Cardiac muscle cell (in vitro differentiated cells and primary cell): ENCODE data around the gene CYP2D6. TPM values are rescaled to one million over a fixed set of nuclear protein-coding genes. Genes with fewer than 3 reads are reported as not detected.
"Not testable (repeated sequence)": the region's sequence is repeated elsewhere in the genome, so short reads cannot be mapped to it uniquely, and the experiment has no call there.

ENCODE experiments used
- DNase-seq, 2 donors: peaks; one replicate each; pipeline versions ENCODE4 v3.0.0 to v3.0.0-alpha.2; 2010 to 2017; ENCODE audit warnings: low read depth in 1 of 2, low spot score in 1 of 2
- H3K27ac ChIP-seq: fragments of 200-600 bp; sonication (generic); 2 replicates; pipeline ENCODE4 v1.5.1; 2016
- H3K27me3 ChIP-seq: fragments of 200-600 bp; sonication (generic); 2 replicates; pipeline ENCODE4 v1.6.0; 2016; ENCODE audit warnings: control low read depth
- H3K36me3 ChIP-seq: fragments of 200-600 bp; sonication (generic); 2 replicates; pipeline ENCODE4 v1.5.1; 2016; ENCODE audit warnings: control low read depth
- H3K4me1 ChIP-seq: fragments of 200-600 bp; sonication (generic); 2 replicates; pipeline ENCODE4 v1.8.1; 2017; ENCODE audit warnings: low read depth, mild to moderate bottlenecking, mixed run types
- H3K4me3 ChIP-seq: fragments of 200-600 bp; sonication (generic); 2 replicates; pipeline ENCODE4 v1.5.1; 2016; ENCODE audit warnings: mild to moderate bottlenecking
- H3K9me3 ChIP-seq: fragments of 200-600 bp; sonication (generic); 2 replicates; pipeline ENCODE4 v1.5.1; 2017; ENCODE audit warnings: low read depth, mild to moderate bottlenecking, control low read depth
- polyA plus RNA-seq: library from polyadenylated mRNA; unstranded; fragments of >200 nt; fragmentation: Nextera tagmentation; extraction: Ambion mirVana; gene quantifications from 2 replicates; pipeline ENCODE4 v1.2.1, GENCODE V29; 2016
- total RNA-seq: library from RNA; depleted of rRNA; stranded (reverse); fragments of >200 nt; gene quantifications from 2 replicates; pipeline ENCODE4 v1.2.3, GENCODE V29; 2016
- TF ChIP-seq, protein P1 (sequence below): IDR thresholded peaks from 2 replicates; pipeline ENCODE4 v1.5.1; 2012; ENCODE audit warnings: low read depth, mild to moderate bottlenecking, low read length

The CYP2D6 gene
- total and polyA plus RNA-seq, 2 experiments from 2014 or later: 2.2 to 2.6 TPM

DNA sequence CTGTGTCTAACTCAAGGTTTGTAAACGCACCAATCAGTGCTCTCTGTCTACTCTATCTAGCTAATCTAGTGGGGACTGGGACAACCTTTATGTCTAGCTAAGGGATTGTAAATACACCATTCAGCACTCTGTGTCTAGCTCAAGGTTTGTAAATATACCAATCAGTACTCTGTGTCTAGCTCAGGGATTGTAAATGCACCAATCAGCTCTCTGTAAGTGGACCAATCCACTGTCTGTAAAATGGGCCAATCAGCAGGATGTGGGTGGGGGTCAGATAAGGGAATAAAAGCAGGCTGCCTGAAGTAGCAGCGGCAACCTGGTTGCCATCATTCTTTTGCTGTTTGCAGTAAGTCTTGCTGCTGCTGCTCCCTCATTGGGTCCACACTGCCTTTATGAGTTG is 8.4 kb upstream of the CYP2D6 start:
- Histone ChIP-seq H3K27me3 (no peaks in the 10 kb centered on the region), H3K36me3 (no peaks in the 10 kb centered on the region)
- TF ChIP-seq, protein P1, sequence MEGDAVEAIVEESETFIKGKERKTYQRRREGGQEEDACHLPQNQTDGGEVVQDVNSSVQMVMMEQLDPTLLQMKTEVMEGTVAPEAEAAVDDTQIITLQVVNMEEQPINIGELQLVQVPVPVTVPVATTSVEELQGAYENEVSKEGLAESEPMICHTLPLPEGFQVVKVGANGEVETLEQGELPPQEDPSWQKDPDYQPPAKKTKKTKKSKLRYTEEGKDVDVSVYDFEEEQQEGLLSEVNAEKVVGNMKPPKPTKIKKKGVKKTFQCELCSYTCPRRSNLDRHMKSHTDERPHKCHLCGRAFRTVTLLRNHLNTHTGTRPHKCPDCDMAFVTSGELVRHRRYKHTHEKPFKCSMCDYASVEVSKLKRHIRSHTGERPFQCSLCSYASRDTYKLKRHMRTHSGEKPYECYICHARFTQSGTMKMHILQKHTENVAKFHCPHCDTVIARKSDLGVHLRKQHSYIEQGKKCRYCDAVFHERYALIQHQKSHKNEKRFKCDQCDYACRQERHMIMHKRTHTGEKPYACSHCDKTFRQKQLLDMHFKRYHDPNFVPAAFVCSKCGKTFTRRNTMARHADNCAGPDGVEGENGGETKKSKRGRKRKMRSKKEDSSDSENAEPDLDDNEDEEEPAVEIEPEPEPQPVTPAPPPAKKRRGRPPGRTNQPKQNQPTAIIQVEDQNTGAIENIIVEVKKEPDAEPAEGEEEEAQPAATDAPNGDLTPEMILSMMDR: no peak

DNA sequence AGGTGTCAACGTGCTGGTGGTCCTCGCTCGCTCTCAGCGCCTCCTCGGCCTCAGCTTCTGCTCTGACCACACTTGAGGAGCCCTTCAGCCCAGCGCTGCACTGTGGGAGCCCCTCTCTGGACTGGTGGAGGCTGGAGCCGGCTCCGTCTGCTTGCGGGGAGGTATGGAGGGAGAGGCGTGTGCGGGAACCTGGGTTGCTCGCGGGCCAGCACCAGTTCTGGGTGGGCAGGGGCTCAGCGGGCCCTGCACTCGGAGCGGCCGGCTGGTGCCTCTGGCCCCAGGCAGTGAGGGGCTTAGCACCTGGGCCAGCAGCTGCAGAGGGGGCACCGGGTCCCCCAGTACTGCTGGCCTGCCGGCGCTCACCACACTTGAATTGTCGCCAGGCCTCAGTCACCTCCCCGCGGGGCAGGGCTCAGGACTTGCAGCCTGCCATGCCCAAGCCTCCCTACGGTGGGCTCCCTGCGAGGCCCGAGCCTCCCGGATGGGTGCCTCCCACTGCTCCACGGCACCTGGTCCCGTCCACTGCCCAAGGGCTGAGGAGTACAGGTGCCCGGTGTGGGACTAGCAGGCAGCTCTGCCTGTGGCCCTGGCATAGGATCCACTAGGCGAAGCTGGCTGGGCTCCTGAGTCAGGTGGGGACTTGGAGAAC is 7.6 kb upstream of the CYP2D6 start:
- TF ChIP-seq, protein P1: no peak
- Histone ChIP-seq H3K36me3 (no peaks in the 10 kb centered on the region), H3K4me3 (no peak overlapping the region), H3K4me1 (no peaks in the 10 kb centered on the region), H3K27me3 (no peaks in the 10 kb centered on the region), H3K27ac (no peak overlapping the region), H3K9me3 (no peaks in the 10 kb centered on the region)
- no peak for DNase-seq

More for the DNA sequence above, 8.4 kb upstream of the CYP2D6 start:
- no peak overlapping the region for H3K27ac ChIP-seq
- no peaks in the 10 kb centered on the region for H3K4me1 ChIP-seq
- no peak overlapping the region for H3K4me3 ChIP-seq
- H3K9me3 ChIP-seq: no peaks in the 10 kb centered on the region
- DNase-seq: no peak

DNA sequence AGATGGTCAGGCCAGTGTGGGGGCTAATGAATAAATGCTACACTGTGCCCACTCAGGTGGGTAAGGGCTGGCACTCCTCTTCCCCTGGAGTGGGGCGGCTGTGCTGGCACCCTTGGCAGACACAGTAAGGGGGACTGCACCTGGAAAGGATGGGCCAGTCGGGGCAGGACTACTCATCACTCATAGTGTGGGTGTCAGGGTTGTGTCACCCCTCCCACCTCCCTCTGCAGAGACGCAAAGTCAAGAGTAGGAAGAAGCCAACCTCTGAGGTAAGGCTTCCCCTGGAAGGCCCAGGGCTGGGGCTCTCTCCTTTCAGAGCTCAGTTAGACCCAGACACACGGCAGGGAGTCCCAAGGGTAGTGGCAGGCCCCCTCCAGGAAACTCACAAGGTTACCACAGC is 5.1 kb upstream of the CYP2D6 start:
- not testable (repeated sequence) for DNase-seq

DNA sequence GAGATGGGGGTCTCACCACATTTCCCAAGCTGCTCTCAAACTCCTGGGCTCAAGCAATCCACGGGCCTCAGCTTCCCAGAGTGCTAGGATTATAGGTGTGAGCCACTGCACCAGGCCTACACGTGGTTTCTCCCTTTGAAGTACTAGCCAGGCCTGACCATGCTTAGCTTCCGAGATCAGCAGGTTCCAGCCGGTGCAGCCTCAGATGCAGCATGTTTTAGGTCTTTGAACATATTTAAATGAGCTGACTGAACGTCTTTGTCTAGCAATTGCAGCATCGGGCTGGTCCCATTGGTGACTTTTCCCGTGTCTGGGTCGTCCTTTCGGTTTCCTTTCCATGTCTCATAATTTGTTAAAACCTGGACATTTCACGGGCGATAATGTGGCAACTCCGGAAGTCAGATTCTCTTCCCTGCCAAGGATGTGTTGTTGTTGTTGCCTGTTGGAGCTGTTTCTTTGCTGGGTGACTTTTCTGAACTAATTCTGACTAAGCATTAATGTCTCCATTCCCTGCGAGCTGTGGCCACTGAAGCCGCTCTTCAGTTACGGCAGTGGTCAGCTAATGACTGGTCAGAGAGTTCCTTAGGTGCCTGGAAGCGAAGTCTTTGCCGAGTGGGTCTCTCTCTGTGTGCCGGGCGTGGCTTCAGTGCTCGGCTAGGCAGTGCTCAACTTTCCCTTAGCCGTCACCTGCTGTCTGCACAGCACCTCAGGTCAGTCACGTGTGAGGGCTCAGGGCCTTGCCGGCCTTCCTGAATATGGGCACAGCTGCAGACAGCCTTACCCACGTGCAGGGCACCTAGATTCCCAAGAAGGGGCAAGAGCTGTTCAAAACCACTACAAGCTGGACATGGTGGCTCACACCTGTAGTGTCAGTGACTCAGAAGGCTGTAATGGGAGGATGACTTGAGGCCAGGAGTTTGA is 3.8 kb upstream of the CYP2D6 start:
- TF ChIP-seq, protein P1: no peak
- no peaks in the 10 kb centered on the region for H3K36me3 ChIP-seq
- H3K4me3 ChIP-seq: no peak overlapping the region
- H3K27ac ChIP-seq: no peak overlapping the region
- H3K27me3 ChIP-seq: no peaks in the 10 kb centered on the region
- DNase-seq: no peak
- H3K9me3 ChIP-seq: no peaks in the 10 kb centered on the region
- H3K4me1 ChIP-seq: no peaks in the 10 kb centered on the region

More for the DNA sequence above, 5.1 kb upstream of the CYP2D6 start:
- H3K36me3 ChIP-seq, H3K27me3 ChIP-seq, H3K9me3 ChIP-seq, H3K4me1 ChIP-seq, H3K27ac ChIP-seq, H3K4me3 ChIP-seq: not testable (repeated sequence)

DNA sequence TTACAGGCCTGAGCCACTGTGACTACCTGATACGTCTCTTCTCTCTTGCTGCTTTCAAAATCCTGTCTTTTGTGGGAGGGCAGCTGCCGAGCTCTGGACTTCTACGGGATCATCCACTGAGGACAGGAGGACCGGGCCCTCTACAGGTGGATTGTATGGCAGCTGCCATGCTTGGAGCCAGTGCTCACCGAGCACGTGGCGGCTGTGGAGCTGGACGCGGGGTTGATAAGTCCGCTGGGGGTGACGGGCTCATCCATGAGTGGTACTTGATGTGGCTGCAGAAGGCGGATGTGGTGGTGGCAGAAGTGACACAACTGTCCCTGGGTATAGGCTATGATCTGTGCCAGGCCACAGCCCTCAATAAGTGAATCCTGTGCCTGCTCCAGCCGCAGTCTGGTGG is 1.8 kb upstream of the CYP2D6 start:
- Histone ChIP-seq H3K4me3 (no peak overlapping the region), H3K27me3 (no peaks in the 10 kb centered on the region), H3K36me3 (no peaks in the 10 kb centered on the region), H3K27ac (no peak overlapping the region), H3K9me3 (no peaks in the 10 kb centered on the region), H3K4me1 (no peaks in the 10 kb centered on the region)
- no peak for DNase-seq
- TF ChIP-seq, protein P1: no peak

DNA sequence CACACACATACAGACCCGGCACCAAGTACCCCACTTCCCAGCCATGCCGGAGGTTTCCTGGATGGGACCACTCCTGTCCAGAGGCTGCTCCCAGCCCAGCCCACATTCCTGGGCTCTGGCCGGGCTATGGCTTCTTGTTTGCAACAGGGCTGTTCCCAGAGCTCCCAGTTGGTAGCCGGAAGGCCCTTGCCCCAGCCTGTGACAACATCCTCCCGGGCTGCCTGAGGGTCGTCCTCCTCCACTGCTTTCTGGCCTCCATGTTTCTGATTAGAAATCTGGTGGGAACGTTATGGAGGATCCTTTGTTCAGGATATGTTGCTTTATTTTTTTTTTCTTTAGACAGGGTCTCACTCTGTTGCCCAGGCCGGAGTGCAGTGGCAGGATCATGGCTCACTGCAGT is 952 bp upstream of the CYP2D6 start:
- no peak for DNase-seq
- no peak overlapping the region for H3K27ac ChIP-seq
- TF ChIP-seq, protein P1: no peak
- H3K27me3 ChIP-seq: no peaks in the 10 kb centered on the region
- H3K4me1 ChIP-seq: no peaks in the 10 kb centered on the region
- no peaks in the 10 kb centered on the region for H3K36me3 ChIP-seq
- H3K9me3 ChIP-seq: no peaks in the 10 kb centered on the region
- no peak overlapping the region for H3K4me3 ChIP-seq

DNA sequence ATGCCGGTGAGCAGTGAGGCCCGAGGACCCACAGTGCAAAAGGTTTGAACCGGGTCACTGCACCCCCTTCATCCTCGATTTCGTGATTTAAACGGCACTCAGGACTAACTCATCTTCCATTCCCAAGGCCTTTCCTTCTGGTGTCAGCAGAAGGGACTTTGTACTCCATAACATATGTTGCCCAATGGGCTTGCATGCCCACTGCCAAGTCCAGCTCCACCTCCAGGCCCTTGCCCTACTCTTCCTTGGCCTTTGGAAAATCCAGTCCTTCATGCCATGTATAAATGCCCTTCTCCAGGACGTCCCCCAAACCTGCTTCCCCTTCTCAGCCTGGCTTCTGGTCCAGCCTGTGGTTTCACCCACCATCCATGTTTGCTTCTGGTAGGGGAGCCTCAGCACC is 428 bp downstream of the CYP2D6 start:
- not testable (repeated sequence) for H3K27me3 ChIP-seq, H3K9me3 ChIP-seq, H3K27ac ChIP-seq, DNase-seq, H3K4me1 ChIP-seq, H3K4me3 ChIP-seq, H3K36me3 ChIP-seq

DNA sequence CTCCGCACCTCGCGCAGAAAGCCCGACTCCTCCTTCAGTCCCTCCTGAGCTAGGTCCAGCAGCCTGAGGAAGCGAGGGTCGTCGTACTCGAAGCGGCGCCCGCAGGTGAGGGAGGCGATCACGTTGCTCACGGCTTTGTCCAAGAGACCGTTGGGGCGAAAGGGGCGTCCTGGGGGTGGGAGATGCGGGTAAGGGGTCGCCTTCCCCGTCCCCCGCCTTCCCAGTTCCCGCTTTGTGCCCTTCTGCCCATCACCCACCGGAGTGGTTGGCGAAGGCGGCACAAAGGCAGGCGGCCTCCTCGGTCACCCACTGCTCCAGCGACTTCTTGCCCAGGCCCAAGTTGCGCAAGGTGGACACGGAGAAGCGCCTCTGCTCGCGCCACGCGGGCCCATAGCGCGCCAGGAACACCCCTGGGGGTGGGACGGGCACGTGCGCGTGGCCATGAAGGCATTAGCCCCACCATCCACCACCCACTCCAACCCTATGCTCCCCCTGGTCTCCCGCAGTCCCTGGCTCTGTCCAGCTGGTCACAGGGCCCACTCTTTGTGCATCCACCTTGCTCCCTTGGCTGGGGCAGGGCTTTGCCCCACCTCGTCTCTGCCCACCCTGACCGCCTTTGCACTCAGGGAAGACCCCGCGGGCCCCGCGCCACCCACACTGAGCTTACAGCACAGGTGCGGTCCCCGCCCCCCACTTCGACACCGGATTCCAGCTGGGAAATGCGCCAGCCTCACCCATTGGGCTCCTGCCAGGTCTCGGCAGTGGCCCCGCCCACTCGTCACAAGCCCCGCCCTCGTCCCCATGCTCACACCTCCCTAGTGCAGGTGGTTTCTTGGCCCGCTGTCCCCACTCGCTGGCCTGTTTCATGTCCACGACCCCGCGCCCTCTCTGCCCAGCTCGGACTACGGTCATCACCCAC is 1.6 kb downstream of the CYP2D6 start:
- H3K4me1 ChIP-seq, H3K27ac ChIP-seq, DNase-seq, H3K9me3 ChIP-seq, H3K27me3 ChIP-seq, H3K4me3 ChIP-seq, H3K36me3 ChIP-seq: not testable (repeated sequence)
